Central memory CD8-positive, alpha-beta T cell (primary cell): ENCODE measurements around the gene NXF1.
"Not testable (repeated sequence)": the region's sequence is repeated elsewhere in the genome, so short reads cannot be mapped to it uniquely, and the experiment has no call there.

ENCODE experiments used
- ATAC-seq: fragments of 150-1000 bp; cut with Tn5 transposase; replicated peaks from 2 replicates; pipeline ENCODE4 v1.10.0; 2022; ENCODE audit warnings: mild to moderate bottlenecking, moderate FRiP score, moderate number of reproducible peaks; ENCODE audit not compliant: poor library complexity, severe bottlenecking; ENCODE audit errors: extremely low read depth
- DNase-seq, 2 donors: peaks; one replicate each; pipeline ENCODE4 v3.0.0; 2021; ENCODE audit warnings: low spot score in 2 of 2
- H3K27ac Mint-ChIP-seq: one replicate; pipeline ENCODE4 v1.8.0; 2022; ENCODE audit warnings: low read depth, mild to moderate bottlenecking, moderate library complexity, mixed read lengths
- H3K27me3 Mint-ChIP-seq: one replicate; pipeline ENCODE4 v1.8.0; 2022; ENCODE audit warnings: mixed read lengths
- H3K36me3 Mint-ChIP-seq: one replicate; pipeline ENCODE4 v1.8.0; 2022; ENCODE audit warnings: mild to moderate bottlenecking, moderate library complexity, mixed read lengths; ENCODE audit not compliant: insufficient read depth
- H3K4me1 Mint-ChIP-seq: one replicate; pipeline ENCODE4 v1.8.0; 2022; ENCODE audit warnings: mixed read lengths
- H3K4me3 Mint-ChIP-seq: one replicate; pipeline ENCODE4 v1.8.0; 2022; ENCODE audit warnings: mild to moderate bottlenecking, moderate library complexity, mixed read lengths
- H3K9me3 Mint-ChIP-seq: one replicate; pipeline ENCODE4 v1.8.0; 2022; ENCODE audit warnings: mixed read lengths

The NXF1 gene

GRCh38 chr11:62842171-62842741 lies 37.0 kb upstream of the NXF1 start:
- ATAC-seq (no peak), DNase-seq (no peak)
- H3K4me3 Mint-ChIP-seq = no peak overlapping the region
- H3K9me3 Mint-ChIP-seq = no peaks in the 10 kb centered on the region
- no peaks in the 10 kb centered on the region for H3K27me3 Mint-ChIP-seq
- peaks cover 15% of the 10 kb centered on the region for H3K36me3 Mint-ChIP-seq
- peaks cover 6% of the 10 kb centered on the region for H3K4me1 Mint-ChIP-seq
- no peak overlapping the region for H3K27ac Mint-ChIP-seq

- Mint-ChIP-seq H3K36me3 (peaks cover 15% of the 10 kb centered on the region), H3K4me1 (peaks cover 9% of the 10 kb centered on the region), H3K27me3 (no peaks in the 10 kb centered on the region), H3K27ac (no peak overlapping the region), H3K9me3 (no peaks in the 10 kb centered on the region), H3K4me3 (no peak overlapping the region)
- peak; percentile 53 for ATAC-seq
- DNase-seq = peak; percentile 85 to 90
These were observed 36.3 kb upstream of the NXF1 start for GRCh38 chr11:62841361-62842170.

DNA sequence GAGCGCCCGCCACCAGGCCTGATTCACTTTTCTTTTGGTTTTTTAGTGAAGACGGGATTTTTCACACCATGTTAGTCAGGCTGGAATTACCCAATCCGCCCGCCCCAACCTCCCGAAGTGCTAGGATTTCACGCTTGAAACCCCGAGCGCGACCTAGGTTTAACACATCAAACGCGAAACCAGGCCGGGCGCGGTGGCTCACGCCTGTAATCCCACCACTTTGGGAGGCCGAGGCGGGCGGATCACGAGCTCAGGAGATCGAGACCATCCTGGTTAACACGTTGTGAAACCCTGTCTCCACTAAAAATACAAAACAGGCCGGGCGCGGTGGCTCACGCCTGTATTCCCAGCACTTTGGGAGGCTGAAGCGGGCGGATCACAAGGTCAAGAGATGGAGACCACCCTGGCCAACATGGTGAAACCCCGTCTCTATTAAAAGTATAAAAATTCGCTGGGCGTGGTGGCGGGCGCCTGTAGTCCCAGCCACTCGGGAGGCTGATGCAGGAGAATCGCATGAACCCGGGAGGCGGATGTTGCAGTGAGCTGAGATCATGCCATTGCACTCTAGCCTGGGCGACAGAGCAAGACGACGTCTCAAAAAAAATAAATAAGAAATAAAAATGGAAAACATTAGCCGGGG lies 35.6 kb upstream of the NXF1 start:
- DNase-seq = peak; percentile 68 to 81
- H3K27ac Mint-ChIP-seq, H3K9me3 Mint-ChIP-seq, H3K27me3 Mint-ChIP-seq, H3K4me3 Mint-ChIP-seq: not testable (repeated sequence)
- Mint-ChIP-seq H3K36me3 (peaks cover 14% of the 10 kb centered on the region), H3K4me1 (peaks cover 11% of the 10 kb centered on the region)
- ATAC-seq = peak; percentile 29

- DNase-seq (peak; percentile 78 to 89), ATAC-seq (peak; percentile 53)
- no peaks in the 10 kb centered on the region for H3K9me3 Mint-ChIP-seq
- no peaks in the 10 kb centered on the region for H3K27me3 Mint-ChIP-seq
- no peak within 1 kb of the TSS for H3K4me3 Mint-ChIP-seq
- no peak within 1 kb of the TSS for H3K27ac Mint-ChIP-seq
- H3K36me3 Mint-ChIP-seq = peaks cover 20% of the 10 kb centered on the region
- peaks cover 16% of the 10 kb centered on the region for H3K4me1 Mint-ChIP-seq
These were observed 34.1 kb upstream of the NXF1 start, which contains the start of gene WDR74 for GRCh38 chr11:62839050-62839945. TSS of gene WDR74 (minus strand) at chr11:62839590. CDS start at chr11:62839570, 20 bp downstream.

GRCh38 chr11:62835336-62835735 lies 30.1 kb upstream of the NXF1 start:
- Mint-ChIP-seq H3K4me3 (no peak overlapping the region), H3K4me1 (peaks cover 41% of the 10 kb centered on the region), H3K9me3 (no peaks in the 10 kb centered on the region), H3K27ac (no peak overlapping the region), H3K27me3 (no peaks in the 10 kb centered on the region), H3K36me3 (peaks cover 40% of the 10 kb centered on the region)
- DNase-seq = no peak
- no peak for ATAC-seq

GRCh38 chr11:62832336-62833234 lies 27.3 kb upstream of the NXF1 start, which contains the start of gene TEX54:
TSS of gene TEX54 (minus strand) at chr11:62832841.
- Mint-ChIP-seq H3K9me3 (no peaks in the 10 kb centered on the region), H3K4me1 (peaks cover 41% of the 10 kb centered on the region), H3K36me3 (peaks cover 33% of the 10 kb centered on the region), H3K4me3 (peak within 1 kb of the TSS; percentile 92), H3K27ac (peak within 1 kb of the TSS; percentile 98), H3K27me3 (no peaks in the 10 kb centered on the region)
- ATAC-seq = peak; percentile 2
- DNase-seq = no peak

DNA sequence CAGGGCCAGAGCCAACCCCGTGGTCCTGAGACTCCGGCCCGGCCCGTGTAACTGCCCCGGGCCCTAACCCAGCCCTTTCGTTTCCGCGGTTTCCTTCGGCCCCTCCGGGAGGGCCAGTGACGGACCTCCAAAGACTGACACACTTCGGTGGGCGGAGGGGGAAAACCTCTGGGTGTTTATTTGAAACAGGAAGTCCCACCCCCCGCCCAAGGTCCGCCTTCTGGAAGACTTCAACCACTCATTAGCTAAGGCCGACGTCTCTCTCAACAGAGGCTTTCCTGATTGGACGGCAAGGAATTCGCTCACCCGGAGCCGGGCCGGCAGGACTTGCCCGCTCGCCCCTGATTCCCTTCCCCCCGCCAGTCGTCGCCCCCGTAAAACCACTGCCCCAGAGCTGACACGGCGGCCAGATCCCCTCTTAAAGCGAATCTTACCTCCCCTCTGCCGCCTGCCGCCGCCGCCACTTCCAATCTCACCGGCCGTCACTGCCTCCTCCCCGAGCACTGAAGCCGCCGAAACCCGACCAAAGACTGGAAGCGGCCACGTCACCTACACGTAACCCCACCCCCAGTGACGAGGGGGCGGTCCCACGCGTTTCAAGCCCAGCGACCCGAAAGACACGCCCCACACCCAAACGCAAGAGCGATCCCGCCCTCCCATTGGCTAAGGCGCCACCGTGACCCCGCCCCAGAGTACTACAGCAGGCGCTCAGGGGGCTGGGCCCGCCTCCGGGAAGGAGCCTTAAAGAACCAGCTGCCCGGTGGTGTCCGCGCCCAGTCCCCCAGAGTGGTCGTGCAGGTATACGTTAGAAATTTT lies 26.5 kb upstream of the NXF1 start, which contains the start of gene STX5:
TSS of gene STX5 (minus strand) at position 532 of the 816 bp plus-strand sequence. CDS start 808 bp downstream, outside the sequence.
- H3K4me3 Mint-ChIP-seq = peak within 1 kb of the TSS; percentile 92
- H3K4me1 Mint-ChIP-seq = peaks cover 40% of the 10 kb centered on the region
- no peaks in the 10 kb centered on the region for H3K9me3 Mint-ChIP-seq
- H3K27ac Mint-ChIP-seq = peak within 1 kb of the TSS; percentile 98
- H3K27me3 Mint-ChIP-seq = no peaks in the 10 kb centered on the region
- ATAC-seq (peak; percentile 92), DNase-seq (peak; percentile 99)
- peaks cover 38% of the 10 kb centered on the region for H3K36me3 Mint-ChIP-seq

GRCh38 chr11:62830904-62831519 lies 25.8 kb upstream of the NXF1 start:
- Mint-ChIP-seq H3K27me3 (no peaks in the 10 kb centered on the region), H3K9me3 (no peaks in the 10 kb centered on the region), H3K4me1 (peaks cover 37% of the 10 kb centered on the region), H3K36me3 (peaks cover 46% of the 10 kb centered on the region), H3K27ac (peak overlapping the region; percentile 98), H3K4me3 (peak overlapping the region; percentile 92)
- no peak for ATAC-seq
- DNase-seq = no peak

- H3K4me3 Mint-ChIP-seq, ATAC-seq, DNase-seq, H3K27me3 Mint-ChIP-seq, H3K9me3 Mint-ChIP-seq, H3K27ac Mint-ChIP-seq: not testable (repeated sequence)
- Mint-ChIP-seq H3K4me1 (peaks cover 26% of the 10 kb centered on the region), H3K36me3 (peaks cover 62% of the 10 kb centered on the region)
These were observed 22.9 kb upstream of the NXF1 start for GRCh38 chr11:62828130-62828529.

DNA sequence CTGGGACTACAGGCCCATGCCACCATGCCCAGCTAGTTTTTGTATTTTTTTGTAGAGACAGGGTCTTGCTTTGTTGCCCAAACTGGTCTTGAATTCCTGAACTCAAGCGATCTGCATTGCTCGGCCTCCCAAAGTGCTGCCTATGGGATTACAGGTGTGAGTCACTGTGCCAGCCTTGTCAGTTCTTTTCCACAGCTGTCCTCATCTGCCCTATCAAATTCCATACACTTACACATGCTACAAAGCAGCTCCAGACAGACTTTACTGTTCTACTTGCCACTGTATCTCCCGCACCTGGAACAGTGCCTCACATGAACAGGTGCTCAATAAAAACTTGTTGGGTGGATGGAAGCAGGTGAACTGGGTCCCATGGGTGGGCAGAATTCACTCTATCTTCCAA lies 18.4 kb upstream of the NXF1 start:
- DNase-seq (no peak), ATAC-seq (no peak)
- no peak overlapping the region for H3K4me3 Mint-ChIP-seq
- no peaks in the 10 kb centered on the region for H3K9me3 Mint-ChIP-seq
- H3K27ac Mint-ChIP-seq = no peak overlapping the region
- H3K27me3 Mint-ChIP-seq = no peaks in the 10 kb centered on the region
- H3K36me3 Mint-ChIP-seq = peaks cover 79% of the 10 kb centered on the region
- peaks cover 11% of the 10 kb centered on the region for H3K4me1 Mint-ChIP-seq
